GM12874 (cell line): ENCODE measurements around the gene AP1B1.

Experiments
- CTCF ChIP-seq: IDR thresholded peaks from 2 replicates; pipeline ENCODE4 v1.5.1; 2011; ENCODE audit warnings: low read depth, mild to moderate bottlenecking, control low read depth, low read length, moderate library complexity; ENCODE audit not compliant: insufficient read depth

AP1B1 gene

DNA sequence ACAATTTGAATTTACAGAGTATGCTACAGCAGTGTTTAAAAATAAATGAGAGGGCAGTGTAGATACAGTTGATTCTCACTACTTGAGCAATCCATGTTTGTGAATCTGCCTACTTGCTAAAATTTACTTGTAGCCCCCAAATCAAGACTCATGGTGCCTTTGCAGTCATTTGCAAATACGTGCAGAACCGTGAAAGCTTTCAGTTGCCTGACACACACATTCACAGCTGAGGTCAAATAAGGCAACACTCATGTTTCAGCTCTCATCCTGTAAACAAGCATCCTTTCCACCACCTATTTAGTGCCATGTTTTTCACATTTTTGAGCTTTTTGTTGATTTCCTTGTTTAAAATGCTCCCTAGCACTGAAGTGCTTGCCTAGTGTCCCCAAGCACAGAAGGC is 40.3 kb downstream of the AP1B1 start:
- no peak for TF ChIP-seq CTCF

- no peak for TF ChIP-seq CTCF
Measured at GRCh38 chr22:29346659-29347058, 41.7 kb downstream of the AP1B1 start.

DNA sequence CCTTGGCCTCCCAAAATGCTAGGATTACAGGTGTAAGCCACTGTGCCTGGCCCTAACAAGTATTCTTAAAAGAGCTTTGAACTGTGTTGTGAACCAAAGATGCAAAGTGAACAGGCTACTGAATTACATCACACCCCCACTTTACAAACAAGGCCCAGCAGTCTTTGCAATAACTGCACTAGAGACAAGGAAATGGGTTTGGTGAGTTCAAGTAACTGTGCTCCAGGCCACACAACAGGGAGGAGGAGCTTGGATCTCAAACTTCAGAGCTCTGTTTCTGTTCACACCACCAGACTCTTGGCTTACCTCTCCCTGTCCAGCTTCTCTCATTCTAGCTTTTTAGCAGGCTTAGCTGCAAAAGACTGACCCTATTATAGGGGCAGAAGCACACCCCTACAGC is 42.4 kb downstream of the AP1B1 start:
- no peak for TF ChIP-seq CTCF

- no peak for TF ChIP-seq CTCF
Measured at GRCh38 chr22:29344137-29344536, 44.2 kb downstream of the AP1B1 start.

DNA sequence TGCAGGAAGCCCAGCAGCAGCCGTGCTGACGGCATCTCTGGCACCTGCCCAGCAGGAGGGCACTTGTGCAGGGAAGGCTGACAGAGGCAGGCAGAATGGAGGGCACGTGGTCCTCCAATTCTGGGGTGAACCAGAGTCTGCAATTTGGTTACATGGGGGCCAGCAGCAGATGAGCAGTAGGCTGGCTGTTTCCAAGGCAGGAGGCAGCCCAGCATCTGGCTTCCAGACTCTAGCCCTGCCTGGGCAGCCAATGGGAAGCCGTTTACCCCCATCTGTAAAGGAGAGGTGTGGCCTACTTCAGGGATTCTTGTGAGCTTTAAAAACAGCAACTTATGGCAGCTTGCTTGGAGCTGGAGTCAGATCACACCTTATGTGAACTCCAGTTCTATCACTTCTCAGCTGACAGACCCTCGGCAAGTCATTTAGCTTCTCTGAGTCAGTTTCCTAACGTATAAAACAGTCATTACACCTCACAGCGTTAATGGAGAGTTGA is 45.0 kb downstream of the AP1B1 start:
- TF ChIP-seq CTCF, result no peak

DNA sequence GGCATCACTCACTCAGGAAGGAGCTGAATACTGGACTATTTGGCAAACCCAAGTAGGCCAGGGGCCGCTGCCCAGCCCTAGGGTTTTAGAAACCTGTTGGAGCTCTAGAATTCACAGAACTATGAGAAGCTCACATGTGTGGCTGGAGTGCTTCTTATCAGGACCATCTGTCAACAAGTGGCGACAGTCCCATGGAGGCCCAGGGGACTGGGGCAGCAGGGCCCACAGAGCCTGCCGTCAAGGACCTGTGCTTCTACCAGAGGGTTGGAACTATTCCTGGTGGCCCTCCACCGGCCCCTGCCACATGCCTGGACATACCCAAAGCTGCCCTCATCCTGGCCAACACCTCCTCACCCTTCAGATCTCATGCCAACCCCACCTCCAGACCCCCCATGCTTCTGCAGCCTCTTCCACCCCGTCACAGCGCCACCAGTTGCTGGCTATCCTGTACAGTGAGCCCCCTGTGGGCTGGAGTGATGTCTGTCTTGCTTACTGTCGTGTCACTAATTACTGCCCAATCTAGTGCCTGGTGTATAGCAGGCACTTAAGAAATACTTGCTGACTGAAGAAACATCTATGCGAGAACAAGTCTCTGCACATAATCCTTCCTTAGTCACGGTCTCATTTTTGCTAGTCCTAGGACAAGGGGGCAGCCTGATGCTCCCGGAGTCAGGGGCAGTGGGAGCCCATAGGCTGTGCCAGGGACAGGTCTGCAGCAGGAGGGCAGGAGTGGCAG is 45.6 kb downstream of the AP1B1 start:
- TF ChIP-seq CTCF, result no peak

DNA sequence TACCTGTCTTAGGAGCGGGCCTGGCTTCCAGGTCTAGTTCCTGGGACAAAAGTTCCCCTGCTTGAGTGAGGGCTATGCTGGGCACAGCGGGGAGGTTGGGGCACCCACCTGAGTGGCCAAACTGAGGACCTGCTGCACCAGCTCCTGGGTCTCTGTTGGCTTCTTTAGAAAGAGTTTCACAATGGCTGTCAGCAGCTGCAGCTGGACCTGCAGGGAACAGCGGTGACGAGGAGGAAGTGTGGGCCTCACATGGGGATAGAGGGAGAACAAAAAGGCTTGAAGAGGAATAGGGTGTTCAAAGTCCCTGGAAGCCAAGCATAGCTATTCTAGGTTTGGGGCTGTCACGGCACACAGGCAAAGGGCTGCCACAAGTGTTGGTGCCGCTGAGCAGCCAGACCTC is 46.2 kb downstream of the AP1B1 start:
- no peak for TF ChIP-seq CTCF
